Right hindlimb (tissue), 1 donor: ENCODE data around the gene GSN.

Source experiments
- DNase-seq: peaks from one replicate; pipeline ENCODE4 v3.0.0-alpha.2; 2018

GSN gene

DNA sequence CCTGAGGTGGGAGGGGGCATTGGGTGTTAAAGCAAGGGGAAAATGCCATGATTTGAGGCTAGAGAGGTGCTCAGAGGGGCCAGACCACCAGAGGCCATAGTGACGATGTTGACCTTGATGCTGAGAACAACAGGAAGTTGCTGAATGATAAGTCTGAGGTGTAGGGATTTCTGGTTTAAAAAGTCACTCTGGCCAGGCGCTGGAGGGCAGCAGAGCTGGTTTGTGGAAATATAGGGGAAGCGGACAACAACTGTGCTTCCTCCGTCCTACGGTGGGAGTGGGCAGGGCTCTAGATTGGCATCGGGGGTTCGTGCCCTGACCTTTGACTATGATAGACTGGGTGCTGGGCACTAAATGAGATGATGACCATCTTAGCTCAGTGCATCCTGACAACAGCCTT is 57.4 kb downstream of the GSN start:
- DNase-seq = peak; percentile 16

DNA sequence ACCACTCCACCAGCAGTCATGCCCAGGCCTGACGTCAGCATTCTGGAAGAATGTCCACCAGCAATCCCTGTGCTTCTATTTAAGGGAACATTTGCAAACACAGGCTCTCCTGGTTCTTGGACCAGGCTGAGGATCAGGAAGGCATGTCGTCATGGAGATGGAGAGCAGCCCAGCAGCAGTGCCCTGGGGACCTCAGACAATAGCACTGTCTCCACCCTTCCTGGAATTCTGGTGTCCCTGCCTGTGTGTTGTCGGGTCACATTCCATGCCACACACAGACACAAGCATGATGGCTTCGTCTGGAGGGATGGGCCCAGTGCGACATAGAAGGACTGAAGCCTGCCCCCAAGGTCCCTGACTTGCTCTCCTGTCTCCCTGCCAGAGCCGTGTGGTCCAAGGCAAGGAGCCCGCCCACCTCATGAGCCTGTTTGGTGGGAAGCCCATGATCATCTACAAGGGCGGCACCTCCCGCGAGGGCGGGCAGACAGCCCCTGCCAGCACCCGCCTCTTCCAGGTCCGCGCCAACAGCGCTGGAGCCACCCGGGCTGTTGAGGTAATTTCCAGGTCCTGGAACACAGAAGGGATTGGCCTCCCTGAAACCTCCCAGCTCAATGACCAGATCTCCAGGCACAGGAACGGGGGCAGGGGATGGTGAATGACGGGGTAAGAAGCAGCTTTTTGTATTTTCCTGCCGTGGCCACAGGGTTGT is 58.3 kb downstream of the GSN start:
- DNase-seq = peak; percentile 89

DNA sequence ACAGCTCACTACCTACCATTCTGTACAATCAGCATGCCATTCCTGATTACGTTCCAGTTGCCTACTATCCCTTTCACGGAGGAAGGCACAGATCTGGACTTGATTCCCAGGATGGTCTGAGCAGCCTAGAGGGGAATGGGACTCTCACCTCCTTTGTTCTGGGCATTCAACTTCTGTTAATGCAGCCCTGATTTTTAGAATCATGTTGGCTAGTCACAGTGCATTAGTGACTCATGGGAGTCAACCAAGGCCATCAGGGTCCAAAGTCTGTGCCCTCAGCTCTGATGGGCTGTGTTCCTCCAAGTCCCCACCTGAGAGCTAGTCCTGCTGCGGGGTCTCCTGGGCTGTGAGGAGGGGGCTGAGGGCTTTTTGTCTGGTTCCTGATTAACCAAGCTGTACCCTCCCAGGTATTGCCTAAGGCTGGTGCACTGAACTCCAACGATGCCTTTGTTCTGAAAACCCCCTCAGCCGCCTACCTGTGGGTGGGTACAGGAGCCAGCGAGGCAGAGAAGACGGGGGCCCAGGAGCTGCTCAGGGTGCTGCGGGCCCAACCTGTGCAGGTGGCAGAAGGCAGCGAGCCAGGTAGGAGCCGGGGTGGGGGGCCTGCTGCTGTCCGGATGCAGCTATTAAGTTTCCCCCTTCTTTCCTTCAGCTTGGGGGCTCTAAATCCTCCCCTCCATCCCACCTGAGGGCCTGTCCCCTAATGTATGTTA is 59.1 kb downstream of the GSN start:
- DNase-seq = no peak

- no peak for DNase-seq
Observed at GRCh38 chr9:121328476-121328875, 60.5 kb downstream of the GSN start.

GRCh38 chr9:121328876-121329681 is 61.1 kb downstream of the GSN start:
- no peak for DNase-seq

- no peak for DNase-seq
Observed at GRCh38 chr9:121331549-121331948, 63.6 kb downstream of the GSN start.

DNA sequence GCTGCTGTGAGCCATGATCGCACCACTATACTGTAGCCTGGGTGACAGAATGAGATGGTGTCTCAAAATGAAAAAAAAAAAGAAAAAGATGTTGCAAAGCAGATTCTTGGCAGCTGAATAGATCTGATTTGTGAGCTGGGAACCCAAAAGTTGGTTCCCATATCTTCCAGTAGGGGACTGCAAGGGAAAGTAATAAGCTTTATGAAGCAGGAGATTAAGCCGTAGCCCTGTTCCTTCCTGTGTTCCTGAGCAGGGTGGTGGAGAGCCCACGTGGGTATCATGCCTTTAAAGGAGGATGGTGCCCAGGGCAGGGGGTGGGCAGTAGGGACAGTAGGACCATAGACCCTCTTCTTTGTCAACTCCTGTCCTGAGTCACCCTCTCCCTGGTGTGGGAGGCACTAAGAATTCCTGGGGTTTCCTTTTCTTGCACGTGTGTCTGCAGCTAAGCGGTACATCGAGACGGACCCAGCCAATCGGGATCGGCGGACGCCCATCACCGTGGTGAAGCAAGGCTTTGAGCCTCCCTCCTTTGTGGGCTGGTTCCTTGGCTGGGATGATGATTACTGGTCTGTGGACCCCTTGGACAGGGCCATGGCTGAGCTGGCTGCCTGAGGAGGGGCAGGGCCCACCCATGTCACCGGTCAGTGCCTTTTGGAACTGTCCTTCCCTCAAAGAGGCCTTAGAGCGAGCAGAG is 64.2 kb downstream of the GSN start:
- DNase-seq = no peak

- DNase-seq = no peak
Observed at GRCh38 chr9:121333950-121334773, 66.2 kb downstream of the GSN start.

DNA sequence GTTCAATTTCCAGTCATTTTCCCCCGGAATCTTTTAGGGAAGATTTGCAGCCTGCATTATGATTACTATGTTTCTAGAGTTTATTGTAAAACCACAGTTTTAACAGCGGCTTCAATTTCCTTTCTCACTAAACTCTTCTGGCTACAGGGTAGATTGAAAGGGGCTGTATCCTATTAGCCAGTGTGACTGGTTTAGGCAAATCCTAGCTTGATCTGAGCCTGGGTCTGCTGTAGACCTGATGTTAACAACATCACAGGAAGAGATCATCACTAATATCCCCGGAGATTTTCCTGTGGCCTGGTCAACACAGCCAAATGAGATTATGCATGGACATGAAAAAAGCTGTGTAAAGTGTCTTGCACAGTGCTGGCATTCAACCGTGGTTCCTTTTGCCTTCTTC is 68.7 kb downstream of the GSN start:
- DNase-seq = no peak

DNA sequence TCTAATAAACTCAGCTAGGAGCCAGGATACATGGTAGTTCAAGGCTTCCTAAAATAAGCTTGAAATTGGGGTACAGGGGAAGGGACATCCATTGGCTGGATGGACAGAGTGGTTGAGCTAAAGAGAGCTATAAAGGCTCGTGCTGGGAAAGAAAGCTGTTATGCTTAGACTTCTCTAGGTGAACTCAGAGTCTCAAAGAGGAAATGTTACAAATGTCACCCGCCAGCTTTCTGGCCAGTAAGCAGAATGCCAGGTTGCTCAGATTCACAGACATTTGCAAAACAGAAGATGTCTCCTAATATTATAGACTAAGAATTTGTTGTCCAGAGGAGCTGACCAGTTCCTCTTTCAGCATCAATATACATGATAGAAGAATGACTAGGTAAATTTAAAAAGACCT is 71.5 kb downstream of the GSN start:
- DNase-seq = no peak

GRCh38 chr9:121340676-121341392 is 72.9 kb downstream of the GSN start:
- DNase-seq = no peak

DNA sequence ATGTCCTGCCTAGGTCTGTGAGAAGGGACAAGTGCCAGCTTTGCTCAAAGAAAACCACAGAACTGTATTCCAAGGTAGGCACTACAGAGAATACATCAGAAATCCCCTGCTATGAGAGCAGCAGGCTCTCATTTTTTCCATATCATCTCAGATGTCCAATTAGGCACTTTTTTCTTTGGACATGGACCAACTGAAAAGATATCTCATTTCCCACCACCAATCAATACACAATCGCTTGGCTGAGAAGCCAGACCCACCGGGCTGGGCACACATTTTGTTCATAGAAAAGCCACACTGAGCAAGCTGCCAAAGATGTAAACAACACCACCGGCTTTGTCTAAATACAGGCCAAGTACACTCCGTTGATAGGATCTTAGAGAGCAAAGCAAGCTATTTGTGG is 76.2 kb downstream of the GSN start:
- no peak for DNase-seq

- DNase-seq = no peak
Observed at GRCh38 chr9:121345070-121345469, 77.1 kb downstream of the GSN start.

DNA sequence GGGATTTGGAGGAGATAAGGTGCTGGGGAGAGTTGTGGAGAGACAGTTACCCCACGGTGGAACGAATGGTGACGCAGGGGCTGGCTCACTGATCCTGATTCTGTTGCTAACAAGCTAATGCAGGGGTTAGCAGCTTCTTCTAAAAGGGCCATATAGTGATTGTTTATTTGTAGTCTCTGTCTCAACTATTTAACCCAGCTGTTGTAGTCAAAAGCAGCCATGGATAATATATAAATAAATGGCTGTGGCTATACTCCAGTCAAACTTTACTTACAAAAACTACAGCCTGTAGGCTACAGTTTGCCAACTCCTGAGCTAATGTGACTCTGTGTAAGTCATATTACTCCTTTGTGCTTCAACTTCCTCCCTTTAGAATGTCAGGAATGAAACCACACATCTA is 80.3 kb downstream of the GSN start:
- DNase-seq = no peak

DNA sequence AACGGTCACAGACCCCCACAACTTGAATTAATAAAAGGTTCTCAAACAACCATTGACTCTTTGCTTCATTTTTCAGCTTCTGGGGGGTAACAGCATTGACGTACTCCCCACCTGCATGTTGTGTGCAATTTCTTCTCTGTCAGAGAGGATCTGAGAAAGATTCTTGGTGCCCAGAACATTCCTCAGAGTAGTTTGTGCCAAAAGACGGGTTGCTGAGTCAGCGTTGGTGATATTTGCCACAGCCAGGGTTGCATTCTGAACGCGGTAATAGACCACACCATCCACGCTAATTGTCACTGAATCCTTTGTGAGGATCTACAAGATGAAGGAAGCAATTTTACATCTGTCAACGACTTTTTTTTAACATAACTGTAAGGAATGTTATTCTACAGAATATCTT is 81.0 kb downstream of the GSN start:
- no peak for DNase-seq

- DNase-seq = no peak
Observed at GRCh38 chr9:121350036-121350435, 82.1 kb downstream of the GSN start.

GRCh38 chr9:121350993-121351561 is 83.1 kb downstream of the GSN start:
- peak; percentile 90 for DNase-seq

DNA sequence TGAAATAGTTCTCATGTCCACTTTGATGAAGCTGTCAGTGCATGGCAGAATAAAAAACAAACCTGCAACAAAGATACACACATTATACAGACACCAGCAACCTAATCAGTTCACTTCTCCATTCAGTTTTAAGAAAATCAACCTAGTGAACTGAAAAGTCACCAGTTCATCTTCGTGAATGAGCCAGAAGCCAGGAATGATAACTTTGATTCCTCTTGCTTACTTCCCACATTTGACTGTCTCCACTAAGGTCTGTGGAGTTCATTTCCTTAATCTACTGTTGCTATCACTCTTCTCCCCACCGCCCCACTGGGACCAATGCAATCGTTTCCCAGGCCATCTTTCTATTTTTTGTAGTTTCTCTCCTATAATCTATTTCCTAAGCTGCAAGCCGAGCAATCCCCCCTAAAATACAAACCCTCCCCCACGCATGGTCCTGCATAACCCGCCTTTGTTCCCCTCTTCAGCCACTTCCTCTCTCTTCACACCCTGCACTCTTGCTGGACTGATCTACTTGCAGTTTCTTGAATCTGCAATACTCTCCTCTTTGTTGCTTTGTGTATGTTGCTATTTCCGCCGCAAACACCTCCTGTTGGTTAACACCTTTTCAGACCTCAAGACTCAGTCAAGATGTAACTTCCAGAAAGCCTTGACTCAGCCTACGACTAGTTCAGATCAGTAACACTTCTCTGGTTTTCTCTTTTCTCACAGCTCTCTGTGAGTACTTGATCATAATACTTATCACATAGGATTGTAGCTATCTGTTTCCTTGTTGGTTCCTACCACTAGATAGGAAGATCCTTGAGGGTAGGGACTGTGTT is 85.5 kb downstream of the GSN start:
- no peak for DNase-seq

DNA sequence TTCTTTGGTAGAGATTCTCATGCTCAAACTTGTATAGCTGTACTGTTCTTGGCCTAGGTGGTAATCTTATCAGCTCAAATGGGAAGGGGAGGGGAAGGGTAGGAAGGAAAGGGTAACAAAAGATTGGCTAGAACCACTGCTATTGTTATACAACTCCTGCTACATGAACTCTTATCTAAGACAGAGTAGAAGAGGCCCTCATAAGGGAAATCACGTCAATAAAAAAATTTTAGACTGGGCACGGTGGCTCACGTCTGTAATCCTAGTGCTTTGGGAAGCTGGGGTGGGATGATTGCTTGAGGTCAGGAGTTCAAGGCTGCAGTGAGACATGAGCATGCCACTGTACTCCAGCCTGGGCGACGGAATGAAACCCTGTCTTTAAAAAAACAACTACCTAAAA is 86.2 kb downstream of the GSN start:
- no peak for DNase-seq

- DNase-seq = no peak
Observed at GRCh38 chr9:121354762-121355161, 86.8 kb downstream of the GSN start.
